Esophagus (tissue), 2 donors: ENCODE data around the gene MYL4. TPM values are rescaled to one million over a fixed set of nuclear protein-coding genes. Genes with fewer than 3 reads are reported as not detected.
"Not testable (repeated sequence)": the region's sequence is repeated elsewhere in the genome, so short reads cannot be mapped to it uniquely, and the experiment has no call there.

Experiments
- H3K27ac ChIP-seq, 2 donors: one replicate each; pipeline ENCODE4 v1.5.1; 2013; ENCODE audit warnings: low read depth in 2 of 2, mild to moderate bottlenecking in 2 of 2, inconsistent platforms in 1 of 2, low read length in 1 of 2, moderate library complexity in 1 of 2
- H3K27me3 ChIP-seq, 2 donors: one replicate each; pipeline ENCODE4 v1.6.1; 2013; ENCODE audit warnings: low read length in 2 of 2, control low read depth in 1 of 2, mild to moderate bottlenecking in 1 of 2; ENCODE audit not compliant: insufficient read depth in 2 of 2, control insufficient read depth in 1 of 2
- H3K36me3 ChIP-seq, 2 donors: one replicate each; pipeline ENCODE4 v1.6.1; 2013; ENCODE audit warnings: low read length in 1 of 2; ENCODE audit not compliant: control insufficient read depth in 2 of 2, insufficient read depth in 2 of 2
- H3K4me1 ChIP-seq, 2 donors: one replicate each; pipeline ENCODE4 v1.6.1; 2013; ENCODE audit warnings: low read length in 1 of 2; ENCODE audit not compliant: control insufficient read depth in 2 of 2, insufficient read depth in 2 of 2
- H3K4me3 ChIP-seq, 2 donors: one replicate each; pipeline ENCODE4 v1.5.1; 2013; ENCODE audit warnings: low read length in 2 of 2, mild to moderate bottlenecking in 2 of 2, low read depth in 1 of 2, moderate library complexity in 1 of 2
- H3K9me3 ChIP-seq, 2 donors: one replicate each; pipeline ENCODE4 v1.6.1; 2013; ENCODE audit warnings: mild to moderate bottlenecking in 2 of 2, low read depth in 1 of 2, low read length in 1 of 2, moderate library complexity in 1 of 2; ENCODE audit not compliant: control insufficient read depth in 2 of 2, insufficient read depth in 1 of 2
- WGBS, 2 donors: extraction: QIAGEN DNeasy Blood & Tissue Kit; methylation state at CpG; one replicate each; pipeline ENCODE4 v1.1.7; 2013; 5-methylcytosine and 5-hydroxymethylcytosine counted together
- polyA plus RNA-seq, 2 donors: library from polyadenylated mRNA; stranded (reverse); fragments of 200-250 nt; gene quantifications; one replicate each; pipeline ENCODE4 v1.2.3, GENCODE V29; 2013
- donor health status: healthy with polysubstance abuse.
- donor health status: Bipolar disorder and iron deficiency.

Gene MYL4
- polyA plus RNA-seq, 2 donors: 0.12 to 0.18 TPM

DNA sequence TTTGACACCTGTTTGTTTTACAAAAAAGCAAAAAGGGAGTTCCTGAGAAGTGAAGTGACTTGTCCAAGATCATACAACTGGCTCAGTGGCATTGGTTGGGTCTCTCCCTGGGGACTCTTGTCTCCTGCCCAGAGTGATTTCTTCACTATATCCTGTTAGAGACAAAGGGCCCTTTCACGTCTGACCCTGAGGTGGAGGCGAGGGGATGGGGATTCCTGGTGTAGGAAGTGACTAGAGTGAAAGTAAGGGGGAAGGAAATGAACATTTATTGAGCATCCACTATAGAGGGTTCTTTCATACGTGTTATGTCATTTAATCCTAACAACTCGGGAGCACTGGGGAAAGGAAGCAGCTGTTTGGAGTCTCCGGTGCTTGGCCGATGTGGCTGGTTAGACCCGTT is 53.4 kb downstream of the MYL4 start:
- 78 to 84% methylated on average over 7 of the region's 7 CpGs for WGBS, 2 donors

GRCh38 chr17:47264166-47264565 is 55.0 kb downstream of the MYL4 start:
- Histone ChIP-seq H3K4me1 (no peaks in the 10 kb centered on the region), H3K4me3 (no peak overlapping the region), H3K36me3 (no peaks in the 10 kb centered on the region), H3K9me3 (no peaks in the 10 kb centered on the region), H3K27me3 (no peaks in the 10 kb centered on the region), H3K27ac (no peak overlapping the region)
- 95 to 98% methylated on average over 2 of the region's 2 CpGs for WGBS, 2 donors

More for the DNA sequence above, 53.4 kb downstream of the MYL4 start:
- H3K9me3 ChIP-seq: no peaks in the 10 kb centered on the region
- H3K27me3 ChIP-seq: no peaks in the 10 kb centered on the region
- no peaks in the 10 kb centered on the region for H3K36me3 ChIP-seq
- no peak overlapping the region for H3K4me3 ChIP-seq
- H3K4me1 ChIP-seq: no peaks in the 10 kb centered on the region
- no peak overlapping the region for H3K27ac ChIP-seq

GRCh38 chr17:47265983-47266541 is 56.9 kb downstream of the MYL4 start:
- Histone ChIP-seq H3K4me3 (no peak overlapping the region), H3K36me3 (no peaks in the 10 kb centered on the region), H3K9me3 (no peaks in the 10 kb centered on the region), H3K27me3 (no peaks in the 10 kb centered on the region), H3K27ac (no peak overlapping the region), H3K4me1 (no peaks in the 10 kb centered on the region)
- 75 to 81% methylated on average over 2 of the region's 2 CpGs for WGBS, 2 donors

- WGBS, 2 donors: 78 to 88% methylated on average over 6 of the region's 6 CpGs
- Histone ChIP-seq H3K4me1 (no peaks in the 10 kb centered on the region), H3K9me3 (no peaks in the 10 kb centered on the region), H3K27ac (no peak overlapping the region), H3K4me3 (no peak overlapping the region), H3K36me3 (no peaks in the 10 kb centered on the region), H3K27me3 (no peaks in the 10 kb centered on the region)
These were observed 57.6 kb downstream of the MYL4 start for GRCh38 chr17:47266782-47267181.

GRCh38 chr17:47267354-47267828 is 58.2 kb downstream of the MYL4 start:
- WGBS, 2 donors: 28 to 32% methylated on average over 1 of the region's 1 CpG
- Histone ChIP-seq H3K27me3 (no peaks in the 10 kb centered on the region), H3K27ac (no peak overlapping the region), H3K9me3 (no peaks in the 10 kb centered on the region), H3K36me3 (no peaks in the 10 kb centered on the region), H3K4me1 (no peaks in the 10 kb centered on the region), H3K4me3 (no peak overlapping the region)

DNA sequence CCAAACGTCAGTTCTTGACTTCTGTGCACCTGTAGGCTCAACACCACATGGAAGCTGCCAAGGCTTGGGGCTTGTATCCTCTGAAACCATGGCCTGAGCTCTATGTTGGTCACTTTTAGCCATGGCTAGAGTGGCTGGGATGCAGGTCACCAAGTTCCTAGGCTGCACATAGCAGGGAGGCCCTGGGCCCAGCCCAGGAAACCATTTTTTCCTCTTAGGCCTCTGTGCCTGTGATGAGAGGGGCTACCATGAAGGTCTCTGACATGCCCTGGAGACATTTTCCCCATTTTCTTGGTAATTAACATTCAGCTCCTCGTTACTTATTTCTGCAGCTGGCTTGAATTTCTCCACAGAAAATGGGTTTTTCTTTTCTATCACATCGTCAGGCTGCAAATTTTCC is 59.8 kb downstream of the MYL4 start:
- H3K27ac ChIP-seq, H3K9me3 ChIP-seq, H3K36me3 ChIP-seq, H3K4me3 ChIP-seq, H3K4me1 ChIP-seq, H3K27me3 ChIP-seq: not testable (repeated sequence)
- WGBS, 2 donors: 77 to 78% methylated on average over 3 of the region's 3 CpGs

- H3K4me3 ChIP-seq, H3K27ac ChIP-seq, H3K27me3 ChIP-seq, H3K36me3 ChIP-seq, H3K4me1 ChIP-seq, H3K9me3 ChIP-seq: not testable (repeated sequence)
These were observed 60.6 kb downstream of the MYL4 start for GRCh38 chr17:47269561-47270280.

GRCh38 chr17:47270946-47271705 is 62.0 kb downstream of the MYL4 start:
- Histone ChIP-seq H3K36me3 (no peaks in the 10 kb centered on the region), H3K27ac (no peak overlapping the region), H3K9me3 (no peaks in the 10 kb centered on the region), H3K4me3 (no peak overlapping the region), H3K4me1 (peaks cover 0 to 5% of the 10 kb centered on the region in 2 donors), H3K27me3 (no peaks in the 10 kb centered on the region)
- WGBS, 2 donors: 83 to 85% methylated on average over 2 of the region's 2 CpGs

- Histone ChIP-seq H3K27me3 (no peaks in the 10 kb centered on the region), H3K4me3 (no peak overlapping the region), H3K27ac (no peak overlapping the region), H3K36me3 (no peaks in the 10 kb centered on the region), H3K4me1 (peaks cover 0 to 6% of the 10 kb centered on the region in 2 donors), H3K9me3 (no peaks in the 10 kb centered on the region)
- WGBS, 2 donors: 76 to 91% methylated on average over 1 of the region's 1 CpG
These were observed 63.3 kb downstream of the MYL4 start for GRCh38 chr17:47272491-47272890.
